GM19239 (cell line): Measurements from ENCODE around the gene PPARGC1A.

Experiments used
- DNase-seq: peaks from one replicate; pipeline ENCODE4 v3.0.0; 2011; ENCODE audit warnings: low spot score; ENCODE audit not compliant: insufficient read length
- FAIRE-seq: peaks from 2 replicates; lab custom pipeline; 2011; peaks lifted over from hg19 to GRCh38; lab: Jason Lieb, UNC

The PPARGC1A gene

DNA sequence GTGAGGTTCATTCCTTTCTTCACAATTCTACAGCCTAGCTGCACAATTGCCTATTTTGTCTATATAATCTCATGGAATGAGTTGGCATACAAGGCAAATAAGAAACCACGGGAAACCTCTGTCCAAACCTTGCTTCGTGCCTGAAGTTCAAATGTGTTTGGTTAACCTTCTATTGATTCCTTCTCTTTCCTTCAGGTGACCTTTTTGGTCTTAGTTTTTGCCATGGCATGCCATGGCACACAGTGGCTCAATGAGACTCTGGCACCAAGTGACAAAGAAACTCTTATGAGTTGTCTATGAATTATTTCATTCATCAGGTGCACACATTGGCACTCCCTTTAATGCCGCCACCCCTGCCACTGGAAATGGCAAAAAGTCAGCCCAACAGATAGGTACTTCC lies 101.8 kb downstream of the PPARGC1A start:
- no peak for DNase-seq
- no peak for FAIRE-seq

DNA sequence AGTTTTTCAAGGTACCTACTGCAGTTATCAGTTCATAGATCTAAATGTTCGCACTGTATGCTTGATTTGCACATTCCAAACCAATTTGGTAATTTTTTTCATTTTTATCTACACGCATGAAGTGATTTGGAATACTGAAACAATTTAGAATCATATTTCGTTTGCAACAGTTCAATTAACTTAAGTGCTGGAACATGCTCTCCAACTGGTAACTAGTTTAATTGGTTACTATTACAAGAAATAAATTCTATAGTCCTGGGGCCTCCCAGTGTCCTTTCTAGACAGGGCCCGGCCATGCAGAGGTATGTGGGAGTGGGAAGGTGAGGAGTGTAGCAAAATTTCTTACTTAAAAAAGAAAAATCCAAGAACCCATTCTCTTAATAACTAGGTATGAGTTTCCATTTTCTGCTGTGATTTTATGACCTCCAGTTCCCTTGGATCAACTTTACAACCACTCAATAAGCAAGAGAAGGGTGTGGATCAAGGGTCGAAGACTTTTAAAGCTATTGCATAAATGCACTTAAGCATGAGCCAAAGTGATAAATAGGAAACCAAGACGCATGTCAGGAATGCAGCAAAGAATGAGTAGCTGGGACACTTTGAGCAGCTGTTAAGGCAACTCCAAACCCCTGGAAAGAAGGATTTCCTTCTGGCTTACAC lies 106.9 kb downstream of the PPARGC1A start:
- FAIRE-seq = no peak

DNA sequence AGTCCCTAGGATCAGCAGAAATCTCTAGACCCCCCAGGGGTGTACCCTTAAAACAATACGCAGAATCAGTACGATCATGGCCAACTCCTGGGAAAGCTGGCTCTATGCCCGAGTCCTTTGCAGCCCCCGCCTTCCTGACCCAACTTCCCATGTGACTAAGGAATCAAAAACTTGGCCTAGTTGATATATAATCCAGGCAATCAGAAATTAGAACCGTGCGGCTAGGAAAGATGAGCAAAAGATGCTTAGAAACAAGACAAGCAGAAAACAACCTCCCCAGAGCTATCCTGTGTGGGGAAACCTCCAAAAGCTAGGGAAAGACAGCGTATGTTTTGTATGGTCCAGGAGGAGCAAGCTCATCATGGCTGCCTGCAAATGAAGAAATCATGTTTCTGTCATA lies 110.0 kb downstream of the PPARGC1A start:
- FAIRE-seq (no peak), DNase-seq (no peak)

More for the DNA sequence above, 106.9 kb downstream of the PPARGC1A start:
- DNase-seq = no peak

DNA sequence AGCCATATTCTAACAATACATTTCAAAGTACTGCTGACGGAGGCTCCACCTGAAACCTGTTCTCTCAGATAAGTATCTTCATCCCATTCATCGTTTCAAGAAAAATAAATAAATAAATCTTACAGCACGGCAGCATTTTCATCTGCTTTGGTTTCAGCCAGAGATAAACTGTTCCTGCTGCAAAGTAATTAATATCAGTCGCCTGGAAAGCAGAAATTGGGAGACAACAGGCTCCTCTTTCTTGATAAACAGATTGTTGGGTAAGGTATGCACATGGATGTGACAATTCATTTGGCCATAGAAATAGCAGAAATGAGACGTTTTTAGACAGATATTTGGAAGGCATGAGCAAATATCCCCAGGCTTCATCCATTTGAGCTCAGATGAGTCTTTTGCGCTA lies 110.4 kb downstream of the PPARGC1A start:
- DNase-seq (no peak), FAIRE-seq (no peak)

DNA sequence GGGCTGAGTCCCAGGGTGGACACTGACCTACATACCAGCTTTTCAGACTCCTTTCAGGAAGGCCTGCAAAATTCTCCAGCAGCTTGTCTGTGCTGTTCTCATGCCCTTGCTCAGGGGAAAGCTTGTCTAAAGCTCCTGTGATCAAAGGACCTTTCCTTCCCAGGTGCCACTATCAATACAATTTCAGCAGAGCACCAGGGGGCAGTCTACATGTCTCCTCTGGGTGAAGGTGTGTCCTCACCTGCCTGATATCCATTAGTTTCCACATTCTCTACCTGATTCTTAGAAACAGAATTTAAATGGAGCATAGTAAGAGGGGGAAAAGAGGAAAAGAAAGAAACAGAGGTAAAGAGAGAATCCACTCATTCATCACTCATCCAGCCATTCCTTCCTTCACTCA lies 114.2 kb downstream of the PPARGC1A start:
- DNase-seq (no peak), FAIRE-seq (no peak)

DNA sequence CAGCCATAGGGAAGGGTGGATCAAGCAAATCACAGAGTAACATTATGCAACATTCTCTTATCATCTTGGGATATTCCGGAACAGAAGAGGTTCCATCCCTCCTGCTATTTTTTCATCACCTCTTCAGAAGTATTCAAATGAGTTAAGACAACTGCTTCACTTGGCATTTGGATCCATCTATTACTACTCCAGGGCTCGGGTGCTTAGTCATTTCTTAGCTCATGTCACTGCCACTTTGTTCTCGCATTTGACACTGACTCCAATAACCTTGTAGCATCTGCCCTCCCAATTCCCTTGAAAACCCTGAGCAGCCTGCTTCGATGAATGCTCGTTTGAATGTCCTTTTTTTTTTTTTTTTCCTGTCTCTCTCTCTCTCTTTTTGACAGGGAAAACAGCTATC lies 114.9 kb downstream of the PPARGC1A start:
- FAIRE-seq (no peak), DNase-seq (no peak)

DNA sequence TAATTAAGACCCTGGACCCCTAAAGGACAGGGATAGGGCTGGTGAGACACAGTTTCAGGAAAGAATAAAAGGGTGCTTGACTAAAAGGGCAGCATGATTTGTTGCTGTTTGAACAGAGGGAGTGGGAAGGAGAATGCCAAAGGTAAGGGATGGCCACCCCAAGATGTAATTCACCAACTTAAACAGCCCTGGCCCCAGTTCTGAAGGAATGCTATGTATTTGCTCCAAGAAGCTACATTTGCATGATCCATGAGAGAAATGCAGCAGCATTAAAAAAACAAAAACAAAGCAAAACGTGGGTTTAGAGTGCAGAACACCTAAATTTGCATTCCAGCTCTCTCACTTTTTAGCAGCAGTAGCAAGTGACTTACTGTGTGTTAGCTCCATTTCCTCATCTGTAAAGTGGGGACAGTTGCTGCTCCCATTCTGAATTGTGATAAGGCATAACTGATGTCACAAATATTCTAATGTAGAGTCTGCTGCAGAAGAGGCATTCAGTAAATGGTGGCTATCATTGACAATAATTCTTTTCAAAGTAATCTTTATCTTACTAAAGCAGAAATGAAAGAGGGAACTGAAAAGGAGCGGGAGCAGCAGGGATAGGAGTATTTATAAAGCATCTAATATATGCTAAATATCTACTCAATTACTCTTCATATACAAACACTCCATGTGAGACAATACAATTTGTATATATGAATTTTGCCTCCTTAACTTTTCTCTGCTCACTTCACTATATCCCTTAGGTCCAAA lies 115.8 kb downstream of the PPARGC1A start:
- FAIRE-seq = no peak

DNA sequence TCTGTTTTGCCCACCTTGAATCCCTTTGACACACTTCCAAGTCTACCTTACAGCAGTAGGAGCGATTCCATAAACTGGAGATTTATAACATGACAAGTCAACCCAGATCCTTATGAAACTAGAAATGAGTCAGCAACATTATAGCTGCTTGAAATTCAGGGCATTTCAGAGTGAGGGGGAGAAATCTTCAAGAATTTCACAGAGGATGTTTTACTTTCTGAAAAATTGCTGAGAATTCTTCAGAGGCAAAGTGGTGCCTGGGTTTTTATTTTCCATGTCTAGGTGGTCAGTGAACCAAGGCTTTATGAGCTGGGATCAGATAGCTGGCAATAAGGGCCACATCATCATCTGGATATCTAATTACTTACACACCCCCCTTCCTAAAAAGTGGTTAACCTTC lies 119.8 kb downstream of the PPARGC1A start:
- FAIRE-seq = no peak
- DNase-seq = no peak

More for the DNA sequence above, 115.8 kb downstream of the PPARGC1A start:
- no peak for DNase-seq

DNA sequence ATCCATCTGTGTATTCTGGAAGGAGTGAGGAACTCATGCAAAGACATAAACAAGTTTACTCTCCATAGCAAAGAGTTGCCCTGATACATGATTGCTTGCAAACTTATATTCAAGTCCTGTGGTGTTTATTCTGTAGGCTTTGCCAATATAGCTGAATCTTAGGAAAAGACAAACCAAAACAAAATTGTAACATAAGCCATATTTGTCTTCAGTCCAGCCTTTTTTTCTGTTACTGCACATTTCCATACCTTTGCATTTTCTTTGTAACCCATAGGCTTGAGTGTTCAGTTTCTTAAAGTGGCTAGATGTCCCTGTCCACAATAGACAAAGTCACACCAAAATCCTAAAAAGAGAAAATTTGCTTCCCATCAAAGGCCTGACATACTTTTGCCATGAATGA lies 120.4 kb downstream of the PPARGC1A start:
- DNase-seq = no peak
- FAIRE-seq = no peak

DNA sequence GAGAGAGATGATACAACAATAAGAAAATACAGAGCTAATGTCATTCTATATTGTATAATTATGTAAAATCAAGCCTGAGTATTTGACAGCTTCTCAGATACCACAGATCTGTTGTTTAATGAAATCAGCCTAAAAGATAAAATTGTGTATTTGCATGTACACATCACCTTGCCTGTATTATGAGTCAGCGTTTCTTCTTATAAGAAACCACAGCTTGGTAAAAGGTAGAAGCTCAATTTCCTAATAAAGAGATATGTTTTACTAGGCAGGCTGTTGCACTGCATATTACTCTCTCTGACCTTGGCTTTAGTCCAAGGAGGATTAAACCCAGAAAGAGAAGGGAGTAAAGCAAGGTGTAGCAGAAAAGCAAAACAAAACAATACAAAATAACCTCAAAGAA lies 121.3 kb downstream of the PPARGC1A start:
- FAIRE-seq = no peak
- DNase-seq = no peak

DNA sequence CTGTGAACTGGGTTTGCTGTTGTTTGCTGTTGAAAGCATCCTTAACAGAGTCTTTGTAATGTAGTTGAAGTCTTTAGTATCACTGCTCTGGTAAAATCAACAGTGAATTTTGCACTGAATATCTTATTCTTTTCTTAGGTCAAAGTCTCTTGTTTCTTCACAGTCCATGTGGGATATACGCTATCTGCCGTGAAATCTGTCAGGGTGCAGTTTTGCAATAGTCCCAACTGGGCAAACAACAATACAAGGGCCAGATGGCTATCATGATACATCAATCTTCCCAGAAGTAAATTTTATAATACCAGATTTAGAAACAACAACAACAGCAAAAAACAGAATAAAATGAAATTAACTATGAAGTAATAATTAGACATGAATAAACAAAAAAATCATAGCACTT lies 123.5 kb downstream of the PPARGC1A start:
- no peak for DNase-seq
- no peak for FAIRE-seq

DNA sequence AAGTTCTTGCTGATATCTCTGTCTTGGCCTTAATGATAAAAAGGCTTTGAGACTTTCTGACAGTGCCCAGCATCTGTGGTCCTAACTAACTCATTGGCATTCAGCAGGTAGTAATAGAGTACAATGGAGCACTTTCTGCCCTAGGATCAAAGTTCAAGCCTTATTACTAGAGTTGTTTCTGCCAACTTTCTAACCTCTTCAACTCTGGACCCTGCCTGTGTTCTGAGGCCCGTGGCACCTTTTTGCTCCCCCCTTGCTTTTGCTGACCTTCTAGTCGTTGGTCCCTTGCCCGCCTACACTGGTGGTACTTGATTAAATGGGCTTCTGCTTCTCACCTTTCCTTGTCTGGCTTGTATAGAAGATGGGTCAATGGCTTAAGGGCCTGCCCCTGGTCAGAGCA lies 126.3 kb downstream of the PPARGC1A start:
- no peak for FAIRE-seq
- DNase-seq = no peak

DNA sequence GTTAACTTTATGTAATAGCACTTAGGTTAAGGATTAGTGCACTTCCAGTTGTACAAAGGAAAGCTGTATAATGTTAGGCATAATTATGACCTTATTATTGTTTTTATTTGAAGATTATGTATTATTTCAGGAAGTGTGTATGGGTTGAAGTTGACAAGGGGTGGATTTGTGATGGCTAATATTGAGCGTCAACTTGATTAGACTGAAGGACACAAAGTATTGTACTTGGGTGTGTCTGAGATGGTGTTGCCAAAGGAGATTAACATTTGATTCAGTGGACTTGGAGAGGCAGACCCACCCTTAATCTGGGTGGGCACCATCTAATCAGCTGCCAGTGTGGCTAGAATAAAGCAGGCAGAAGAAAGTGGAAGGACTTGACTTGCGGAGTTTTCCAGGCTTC lies 127.3 kb downstream of the PPARGC1A start:
- FAIRE-seq (no peak), DNase-seq (no peak)

DNA sequence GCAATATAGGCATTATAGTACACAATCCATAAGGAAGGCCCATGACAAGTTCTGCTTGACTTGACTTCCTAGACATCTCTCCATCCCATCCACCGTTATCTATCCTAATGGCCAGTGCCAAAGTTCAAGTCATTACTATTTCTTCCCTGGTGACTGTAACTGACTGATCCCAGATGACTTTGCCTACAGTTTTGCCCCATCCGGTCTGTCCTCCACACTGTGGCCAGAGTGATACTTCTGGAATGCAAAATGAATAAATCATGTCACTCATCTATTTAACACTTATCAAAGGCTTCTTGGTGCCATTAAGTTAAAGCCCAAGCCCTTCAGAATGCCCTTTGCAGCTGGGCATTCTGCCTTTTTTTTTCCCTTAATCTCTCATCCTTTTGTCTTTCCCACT lies 130.8 kb downstream of the PPARGC1A start:
- FAIRE-seq (no peak), DNase-seq (no peak)

DNA sequence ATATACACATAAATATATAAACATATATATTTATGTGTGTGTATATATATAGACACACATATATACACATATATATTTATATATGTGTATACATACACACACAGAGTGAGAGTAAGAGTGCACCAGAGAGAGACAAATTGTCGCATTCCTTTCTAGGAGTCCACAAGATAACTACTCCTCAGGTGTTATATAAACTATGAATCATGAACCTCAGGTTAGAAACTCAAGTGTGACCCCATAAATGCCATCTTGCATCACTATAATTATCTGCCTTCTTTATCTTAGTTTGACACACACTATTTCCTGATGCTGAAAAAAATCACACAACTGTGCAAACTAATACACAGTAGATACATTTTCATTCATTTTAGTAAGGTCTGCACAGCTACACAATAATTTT lies 135.2 kb downstream of the PPARGC1A start:
- FAIRE-seq = no peak
- no peak for DNase-seq

DNA sequence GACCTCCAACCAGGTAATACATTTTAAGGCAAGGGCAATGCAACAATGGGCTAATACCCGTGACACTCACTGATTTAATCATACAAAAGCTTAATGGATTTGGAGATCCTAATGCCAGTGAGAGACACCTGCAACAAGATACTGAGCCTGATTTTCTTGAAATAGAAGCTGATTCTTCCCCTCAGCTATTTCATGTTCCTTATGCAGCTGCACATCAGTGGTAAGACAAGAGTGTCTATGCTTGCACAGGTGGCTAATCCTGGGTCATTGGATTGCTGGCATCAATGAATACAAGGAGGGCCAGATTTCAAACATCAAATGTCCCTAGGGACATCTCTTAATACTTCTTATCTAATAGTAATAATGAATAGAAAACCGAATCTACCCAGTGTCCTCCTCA lies 139.7 kb downstream of the PPARGC1A start:
- DNase-seq (no peak), FAIRE-seq (no peak)

DNA sequence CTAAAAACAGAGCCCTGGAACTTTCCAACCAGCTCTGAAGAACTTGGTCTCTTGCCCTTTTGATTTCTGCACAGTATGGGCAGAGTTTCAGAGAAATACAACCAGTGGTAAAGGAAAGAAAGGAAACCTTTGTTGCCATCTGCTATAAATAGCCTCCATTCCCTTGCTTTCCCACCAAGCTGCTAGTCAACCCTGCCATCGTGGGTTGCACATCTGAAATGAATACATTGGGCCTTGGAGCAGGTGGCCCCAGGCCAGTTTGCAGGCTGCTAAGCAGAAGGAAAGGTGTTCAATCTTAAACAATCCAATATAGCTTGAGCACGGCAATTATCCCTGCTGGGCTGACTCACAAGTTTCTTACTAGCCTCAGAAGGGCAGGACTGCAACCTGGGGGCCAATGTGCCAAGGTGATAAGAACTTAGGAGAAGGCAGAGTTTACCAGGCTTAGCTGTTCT lies 142.5 kb downstream of the PPARGC1A start:
- no peak for DNase-seq
- FAIRE-seq = no peak

DNA sequence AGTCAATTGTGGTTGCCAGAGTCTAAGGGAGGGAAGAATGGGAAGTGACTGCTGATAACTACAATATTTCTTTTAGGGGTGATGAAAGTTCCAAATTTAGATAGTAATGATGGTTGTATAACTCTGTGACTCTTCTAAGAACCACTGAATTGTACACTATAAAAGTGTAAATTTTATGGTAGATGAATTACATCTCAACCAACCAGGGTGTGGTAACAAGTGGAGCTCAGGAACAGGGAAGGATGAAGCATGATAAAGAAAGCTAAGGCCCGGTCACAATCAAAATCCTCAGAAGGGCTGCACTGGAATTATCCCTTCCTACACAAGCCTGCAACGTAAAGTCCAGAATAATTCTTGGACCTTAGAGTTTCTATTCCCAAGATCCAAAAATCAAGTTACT lies 143.2 kb downstream of the PPARGC1A start:
- DNase-seq = no peak
- no peak for FAIRE-seq

DNA sequence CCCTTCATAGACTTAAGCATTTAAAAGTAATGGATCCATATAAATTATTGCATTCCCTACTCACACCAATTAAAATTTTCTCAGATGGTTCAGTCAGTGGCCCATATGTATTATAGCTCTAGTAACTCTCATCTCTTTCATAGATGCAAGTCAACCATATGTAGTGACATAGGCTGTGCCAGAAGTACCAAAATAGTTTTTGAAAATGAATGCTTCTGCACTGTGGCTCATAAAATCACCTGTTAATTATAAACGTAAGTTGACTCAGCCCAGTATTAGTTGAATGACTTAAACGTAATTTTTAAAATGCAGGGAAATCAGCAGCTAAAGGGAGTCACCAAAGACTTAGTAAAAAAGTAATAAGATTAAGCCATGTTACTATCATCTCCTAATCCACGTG lies 143.8 kb downstream of the PPARGC1A start:
- FAIRE-seq (no peak), DNase-seq (no peak)

DNA sequence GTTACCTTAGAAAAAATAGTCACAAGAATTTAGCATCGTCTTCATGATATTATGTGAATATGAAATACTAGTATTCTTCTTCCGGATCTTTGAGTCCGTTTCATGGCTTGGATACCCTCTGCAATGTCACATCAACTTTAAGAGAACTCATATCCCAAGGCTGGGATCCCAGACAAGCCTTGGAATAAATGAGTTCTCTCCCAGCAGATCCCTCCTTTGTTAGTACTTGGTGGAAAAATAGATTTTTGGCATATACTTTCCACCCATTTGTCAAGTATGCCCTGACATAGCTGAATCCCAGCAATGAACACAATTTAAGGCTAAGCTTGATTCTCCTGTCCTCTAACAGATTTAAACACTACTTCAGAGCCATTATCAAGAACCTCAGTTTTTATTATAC lies 144.5 kb downstream of the PPARGC1A start:
- FAIRE-seq (no peak), DNase-seq (no peak)
